Neural progenitor cell (in vitro differentiated cells): ENCODE results near the gene HYCC2. TPM values are rescaled to one million over a fixed set of nuclear protein-coding genes. Genes with fewer than 3 reads are reported as not detected.

ENCODE experiments used
- DNase-seq: peaks from one replicate; pipeline ENCODE4 v3.0.0-alpha.2; 2016; ENCODE audit warnings: low spot score
- H2AFZ ChIP-seq: fragments of 200-600 bp; sonication (generic); replicated peaks from 2 replicates; pipeline ENCODE4 v1.6.1; 2016; ENCODE audit warnings: antibody characterized with exemption
- H3F3A ChIP-seq: fragments of 200-600 bp; sonication (generic); 2 replicates; pipeline ENCODE4 v1.6.1; 2016; ENCODE audit warnings: antibody characterized with exemption, low read depth
- H3K27ac ChIP-seq: fragments of 200-600 bp; sonication (generic); 2 replicates; pipeline ENCODE4 v1.5.1; 2016; ENCODE audit warnings: mild to moderate bottlenecking
- H3K27me3 ChIP-seq: fragments of 200-600 bp; sonication (generic); 2 replicates; pipeline ENCODE4 v1.6.1; 2016; ENCODE audit warnings: mild to moderate bottlenecking, moderate library complexity
- H3K36me3 ChIP-seq: fragments of 200-600 bp; sonication (generic); 2 replicates; pipeline ENCODE4 v1.5.1; 2016
- H3K4me1 ChIP-seq: fragments of 200-600 bp; sonication (generic); 2 replicates; pipeline ENCODE4 v1.6.1; 2016; ENCODE audit warnings: mixed run types
- H3K4me2 ChIP-seq: fragments of 200-600 bp; sonication (generic); 2 replicates; pipeline ENCODE4 v1.6.1; 2016
- H3K4me3 ChIP-seq: fragments of 200-600 bp; sonication (generic); 2 replicates; pipeline ENCODE4 v1.5.1; 2016
- H3K79me2 ChIP-seq: fragments of 200-600 bp; sonication (generic); 2 replicates; pipeline ENCODE4 v1.6.1; 2016; ENCODE audit warnings: low read depth
- H3K9ac ChIP-seq: fragments of 200-600 bp; sonication (generic); 2 replicates; pipeline ENCODE4 v1.6.1; 2016
- H3K9me3 ChIP-seq: fragments of 200-600 bp; sonication (generic); 2 replicates; pipeline ENCODE4 v1.5.1; 2016; ENCODE audit warnings: low read depth
- H4K20me1 ChIP-seq: fragments of 200-600 bp; sonication (generic); 2 replicates; pipeline ENCODE4 v1.6.1; 2016; ENCODE audit warnings: low read depth
- H3K27ac Mint-ChIP-seq: 3 replicates; pipeline ENCODE4 v1.8.0; 2021; ENCODE audit warnings: mixed read lengths
- H3K27me3 Mint-ChIP-seq: 2 replicates; pipeline ENCODE4 v1.8.0; 2022; ENCODE audit warnings: low read depth, mild to moderate bottlenecking, inconsistent platforms, moderate library complexity, mixed read lengths; ENCODE audit not compliant: insufficient read depth
- H3K36me3 Mint-ChIP-seq: 3 replicates; pipeline ENCODE4 v1.8.0; 2021; ENCODE audit warnings: mixed read lengths
- H3K4me1 Mint-ChIP-seq: 3 replicates; pipeline ENCODE4 v1.8.0; 2021; ENCODE audit warnings: mixed read lengths
- H3K4me3 Mint-ChIP-seq: 3 replicates; pipeline ENCODE4 v1.8.0; 2021; ENCODE audit warnings: mild to moderate bottlenecking, moderate library complexity, mixed read lengths
- H3K9me3 Mint-ChIP-seq: 3 replicates; pipeline ENCODE4 v1.8.0; 2020; ENCODE audit warnings: mixed read lengths
- EZH2 ChIP-seq: fragments of 200-600 bp; sonication (generic); IDR thresholded peaks from 2 replicates; pipeline ENCODE4 v1.6.1; 2017; ENCODE audit warnings: antibody characterized with exemption, mild to moderate bottlenecking, moderate library complexity
- EZH2phosphoT487 ChIP-seq: fragments of 200-600 bp; sonication (generic); IDR thresholded peaks from 2 replicates; pipeline ENCODE4 v1.6.1; 2017; ENCODE audit warnings: antibody characterized with exemption
- total RNA-seq: library from RNA; depleted of rRNA; stranded (reverse); fragments of >200 nt; gene quantifications from 2 replicates; pipeline ENCODE4 v1.2.3, GENCODE V29; 2015; ENCODE audit warnings: low replicate concordance
- TF ChIP-seq, protein P1 (sequence below): fragments of 200-600 bp; sonication (generic); IDR thresholded peaks from 2 replicates; pipeline ENCODE4 v1.5.1; 2017; ENCODE audit warnings: antibody characterized with exemption, mild to moderate bottlenecking

Gene HYCC2
- total RNA-seq, 1 donor from 2014 or later, result 9.1 TPM

DNA sequence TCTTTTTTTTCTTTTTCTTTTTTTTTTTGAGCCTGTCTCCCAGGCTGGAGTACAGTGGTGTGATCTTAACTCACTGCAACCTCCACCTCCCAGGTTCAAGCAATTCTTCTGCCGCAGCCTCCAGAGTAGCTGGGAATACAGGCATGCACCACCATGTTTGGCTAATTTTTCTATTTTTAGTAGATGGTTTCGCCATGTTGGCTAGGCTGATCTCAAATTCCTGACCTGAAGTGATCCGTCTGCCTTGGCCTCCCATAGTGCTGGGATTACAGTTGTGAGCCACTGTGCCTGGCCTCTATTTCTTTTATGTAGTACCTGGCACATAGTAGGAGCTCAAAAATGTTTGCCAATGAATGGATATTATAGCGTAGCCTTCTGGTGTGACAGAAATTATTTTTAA lies 37.7 kb upstream of the HYCC2 start:
- H3K36me3 ChIP-seq, result no peaks in the 10 kb centered on the region
- no peaks in the 10 kb centered on the region for H3K9me3 Mint-ChIP-seq
- DNase-seq, result no peak
- H3K4me3 Mint-ChIP-seq, result no peak overlapping the region
- no peaks in the 10 kb centered on the region for H3K27me3 ChIP-seq
- H3K4me2 ChIP-seq, result no peak overlapping the region
- no peaks in the 10 kb centered on the region for H4K20me1 ChIP-seq
- no peaks in the 10 kb centered on the region for H3K27me3 Mint-ChIP-seq
- H3K27ac ChIP-seq, result no peak overlapping the region
- H3K36me3 Mint-ChIP-seq, result no peaks in the 10 kb centered on the region
- H3K79me2 ChIP-seq, result no peaks in the 10 kb centered on the region
- H3K9ac ChIP-seq, result no peak overlapping the region
- H2AFZ ChIP-seq, result no peak overlapping the region
- H3K27ac Mint-ChIP-seq, result no peak overlapping the region
- peaks cover 3% of the 10 kb centered on the region for H3K4me1 Mint-ChIP-seq
- no peaks in the 10 kb centered on the region for H3F3A ChIP-seq
- TF ChIP-seq, protein P1, sequence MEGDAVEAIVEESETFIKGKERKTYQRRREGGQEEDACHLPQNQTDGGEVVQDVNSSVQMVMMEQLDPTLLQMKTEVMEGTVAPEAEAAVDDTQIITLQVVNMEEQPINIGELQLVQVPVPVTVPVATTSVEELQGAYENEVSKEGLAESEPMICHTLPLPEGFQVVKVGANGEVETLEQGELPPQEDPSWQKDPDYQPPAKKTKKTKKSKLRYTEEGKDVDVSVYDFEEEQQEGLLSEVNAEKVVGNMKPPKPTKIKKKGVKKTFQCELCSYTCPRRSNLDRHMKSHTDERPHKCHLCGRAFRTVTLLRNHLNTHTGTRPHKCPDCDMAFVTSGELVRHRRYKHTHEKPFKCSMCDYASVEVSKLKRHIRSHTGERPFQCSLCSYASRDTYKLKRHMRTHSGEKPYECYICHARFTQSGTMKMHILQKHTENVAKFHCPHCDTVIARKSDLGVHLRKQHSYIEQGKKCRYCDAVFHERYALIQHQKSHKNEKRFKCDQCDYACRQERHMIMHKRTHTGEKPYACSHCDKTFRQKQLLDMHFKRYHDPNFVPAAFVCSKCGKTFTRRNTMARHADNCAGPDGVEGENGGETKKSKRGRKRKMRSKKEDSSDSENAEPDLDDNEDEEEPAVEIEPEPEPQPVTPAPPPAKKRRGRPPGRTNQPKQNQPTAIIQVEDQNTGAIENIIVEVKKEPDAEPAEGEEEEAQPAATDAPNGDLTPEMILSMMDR, result no peak
- TF ChIP-seq EZH2phosphoT487 (no peak), EZH2 (no peak)
- H3K4me3 ChIP-seq, result no peak overlapping the region
- H3K9me3 ChIP-seq, result no peaks in the 10 kb centered on the region
- H3K4me1 ChIP-seq, result no peaks in the 10 kb centered on the region

DNA sequence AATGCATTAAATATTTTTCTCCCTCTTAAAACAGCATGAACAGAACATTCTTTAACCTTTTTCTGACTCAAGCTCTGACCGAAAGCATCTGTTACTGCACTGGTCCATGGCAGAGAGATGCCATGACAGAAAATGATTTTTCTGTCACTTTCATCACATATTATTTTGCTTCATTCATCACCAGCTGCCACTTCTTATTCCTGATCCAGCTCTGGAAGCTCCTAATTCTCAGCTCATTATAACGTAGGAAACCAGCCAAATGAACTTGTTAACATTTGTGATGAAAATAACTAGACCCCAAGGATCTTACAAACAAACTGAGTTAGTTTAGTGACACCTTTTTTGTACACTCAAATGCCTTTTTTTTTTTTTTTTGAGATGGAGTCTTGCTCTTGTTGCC lies 36.9 kb upstream of the HYCC2 start:
- H4K20me1 ChIP-seq, result no peaks in the 10 kb centered on the region
- TF ChIP-seq EZH2phosphoT487, result no peak
- TF ChIP-seq, protein P1, result no peak
- TF ChIP-seq EZH2, result no peak
- no peak overlapping the region for H3K4me3 Mint-ChIP-seq
- H3K9ac ChIP-seq, result no peak overlapping the region
- H2AFZ ChIP-seq, result no peak overlapping the region
- H3K9me3 ChIP-seq, result no peaks in the 10 kb centered on the region
- H3K27me3 ChIP-seq, result no peaks in the 10 kb centered on the region
- no peaks in the 10 kb centered on the region for H3F3A ChIP-seq
- H3K4me1 Mint-ChIP-seq, result peaks cover 3% of the 10 kb centered on the region
- no peak overlapping the region for H3K4me3 ChIP-seq
- no peak overlapping the region for H3K4me2 ChIP-seq
- no peaks in the 10 kb centered on the region for H3K9me3 Mint-ChIP-seq
- H3K27me3 Mint-ChIP-seq, result no peaks in the 10 kb centered on the region
- no peak for DNase-seq
- no peaks in the 10 kb centered on the region for H3K79me2 ChIP-seq
- H3K27ac ChIP-seq, result no peak overlapping the region
- H3K4me1 ChIP-seq, result no peaks in the 10 kb centered on the region
- no peaks in the 10 kb centered on the region for H3K36me3 ChIP-seq
- no peak overlapping the region for H3K27ac Mint-ChIP-seq
- no peaks in the 10 kb centered on the region for H3K36me3 Mint-ChIP-seq

DNA sequence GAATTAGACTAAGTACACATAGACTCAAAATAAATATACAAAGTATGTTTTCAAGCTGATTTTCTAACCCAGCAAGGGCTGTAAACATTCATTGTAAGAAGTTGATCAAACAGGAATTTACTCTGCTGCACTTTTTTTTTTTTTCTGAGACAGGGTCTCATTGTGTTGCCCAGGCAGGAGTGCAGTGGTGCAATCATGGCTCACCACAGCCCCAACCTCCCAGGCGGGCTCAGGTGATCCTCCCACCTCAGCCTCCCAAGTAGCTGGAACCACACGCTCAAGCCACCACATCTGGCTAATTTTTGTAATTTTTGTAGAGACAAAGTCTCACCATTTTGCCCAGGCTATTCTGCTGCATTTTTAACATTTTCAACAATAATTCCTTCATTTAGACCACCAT lies 36.2 kb upstream of the HYCC2 start:
- H3K79me2 ChIP-seq, result no peaks in the 10 kb centered on the region
- no peak overlapping the region for H3K9ac ChIP-seq
- H3K4me3 Mint-ChIP-seq, result no peak overlapping the region
- H3K4me1 Mint-ChIP-seq, result peaks cover 3% of the 10 kb centered on the region
- H3K4me2 ChIP-seq, result no peak overlapping the region
- no peak overlapping the region for H3K27ac Mint-ChIP-seq
- H3K9me3 Mint-ChIP-seq, result no peaks in the 10 kb centered on the region
- H3K36me3 Mint-ChIP-seq, result no peaks in the 10 kb centered on the region
- no peak for DNase-seq
- H3K27ac ChIP-seq, result no peak overlapping the region
- H3K4me3 ChIP-seq, result no peak overlapping the region
- no peaks in the 10 kb centered on the region for H4K20me1 ChIP-seq
- no peaks in the 10 kb centered on the region for H3K9me3 ChIP-seq
- H3K4me1 ChIP-seq, result no peaks in the 10 kb centered on the region
- no peaks in the 10 kb centered on the region for H3K36me3 ChIP-seq
- H3K27me3 Mint-ChIP-seq, result no peaks in the 10 kb centered on the region
- H2AFZ ChIP-seq, result no peak overlapping the region
- no peaks in the 10 kb centered on the region for H3F3A ChIP-seq
- TF ChIP-seq, protein P1, result no peak
- no peak for TF ChIP-seq EZH2phosphoT487
- TF ChIP-seq EZH2, result no peak
- H3K27me3 ChIP-seq, result no peaks in the 10 kb centered on the region
